DND-41 (cell line): Measurements from ENCODE around the gene ZC3H7A.

ENCODE experiments used
- ATAC-seq: fragments of 200-7000 bp; cut with Tn5 transposase; 3 replicates; pipeline ENCODE4 v1.9.1; 2021; ENCODE audit warnings: low read depth; ENCODE audit not compliant: insufficient read depth
- DNase-seq: peaks from one replicate; pipeline ENCODE4 v3.0.0-alpha.2; 2020
- H2AFZ ChIP-seq: 2 replicates; pipeline ENCODE4 v1.6.0; 2012; ENCODE audit warnings: low read depth, low read length
- H3K27ac ChIP-seq: 2 replicates; pipeline ENCODE4 v1.5.1; 2012; ENCODE audit warnings: low read length, inconsistent platforms
- H3K27me3 ChIP-seq: fragments of 200-600 bp; sonication (generic); 2 replicates; pipeline ENCODE4 v1.6.0; 2012; ENCODE audit warnings: low read length, mild to moderate bottlenecking, inconsistent platforms; ENCODE audit not compliant: insufficient read depth, poor library complexity
- H3K36me3 ChIP-seq: 2 replicates; pipeline ENCODE4 v1.5.1; 2012; ENCODE audit warnings: low read length, inconsistent platforms; ENCODE audit not compliant: insufficient read depth
- H3K4me1 ChIP-seq: 2 replicates; pipeline ENCODE4 v1.5.1; 2012; ENCODE audit warnings: mild to moderate bottlenecking, low read length; ENCODE audit not compliant: insufficient read depth
- H3K4me2 ChIP-seq: 2 replicates; pipeline ENCODE4 v1.6.0; 2012; ENCODE audit warnings: mild to moderate bottlenecking, moderate library complexity, low read length, inconsistent platforms; ENCODE audit not compliant: insufficient read depth
- H3K4me3 ChIP-seq, 2 experiments: fragments of 200-600 bp in 1 of 2; shearing (Covaris generic) in 1 of 2; 2 replicates each; pipeline ENCODE4 v1.5.1; 2012 to 2016; ENCODE audit warnings: inconsistent platforms in 2 of 2, low read length in 2 of 2, mild to moderate bottlenecking in 2 of 2, low read depth in 1 of 2, moderate library complexity in 1 of 2
- H3K79me2 ChIP-seq: 2 replicates; pipeline ENCODE4 v1.6.0; 2012; ENCODE audit warnings: low read length, inconsistent platforms; ENCODE audit not compliant: insufficient read depth
- H3K9ac ChIP-seq: 2 replicates; pipeline ENCODE4 v1.6.0; 2012; ENCODE audit warnings: low read depth, mild to moderate bottlenecking, inconsistent platforms, low read length, moderate library complexity
- H3K9me3 ChIP-seq: 2 replicates; pipeline ENCODE4 v1.5.1; 2012; ENCODE audit warnings: low read length, moderate library complexity, mild to moderate bottlenecking, inconsistent platforms; ENCODE audit not compliant: insufficient read depth, severe bottlenecking
- H4K20me1 ChIP-seq: 2 replicates; pipeline ENCODE4 v1.6.0; 2012; ENCODE audit warnings: low read length; ENCODE audit not compliant: insufficient read depth
- CTCF ChIP-seq: IDR thresholded peaks from 2 replicates; pipeline ENCODE4 v1.5.1; 2012; ENCODE audit warnings: borderline replicate concordance, low read length, moderate library complexity, mild to moderate bottlenecking; ENCODE audit not compliant: poor library complexity, severe bottlenecking; ENCODE audit errors: extremely low read depth
- EZH2 ChIP-seq: IDR thresholded peaks from 3 replicates; pipeline ENCODE4 v1.6.1; 2012; ENCODE audit warnings: borderline replicate concordance, low read depth, mild to moderate bottlenecking, moderate library complexity, low read length, inconsistent platforms; ENCODE audit not compliant: severe bottlenecking

ZC3H7A gene

DNA sequence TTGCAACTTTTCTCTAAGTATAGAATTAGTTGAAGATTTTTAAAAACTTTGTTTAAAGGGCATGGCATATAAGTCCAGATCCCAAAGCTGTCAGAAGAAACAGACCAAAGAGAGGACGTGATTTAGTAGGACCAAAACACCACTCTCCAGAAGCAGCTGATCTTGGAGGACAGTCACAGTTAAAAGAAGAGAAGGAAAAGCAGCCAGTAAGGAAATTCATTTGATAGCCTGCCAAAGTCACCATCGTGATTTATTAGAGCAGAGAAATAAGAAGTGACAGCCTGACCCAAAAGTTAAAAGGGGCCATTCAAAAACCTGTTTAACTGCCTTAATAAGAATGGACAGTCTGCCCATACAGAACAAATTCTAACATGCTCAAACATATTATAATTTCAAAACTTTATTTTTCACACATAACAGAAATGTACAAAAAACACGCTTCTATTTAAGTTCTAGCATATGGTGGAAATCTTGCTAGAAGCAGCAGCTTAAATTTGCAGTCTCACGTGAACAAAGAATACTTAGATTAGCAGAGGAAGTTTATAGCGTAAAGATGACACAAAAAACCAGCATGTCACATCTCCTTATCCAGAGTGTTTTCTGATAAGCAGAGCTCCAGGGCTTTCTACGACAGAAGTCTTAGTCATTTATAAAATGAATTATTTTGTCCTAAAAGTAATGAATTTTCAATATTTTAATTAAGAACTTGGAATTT lies 91.6 kb downstream of the ZC3H7A start:
- DNase-seq, result no peak
- no peak overlapping the region for H3K4me2 ChIP-seq

More for the DNA sequence above, 91.6 kb downstream of the ZC3H7A start:
- H3K79me2 ChIP-seq, result peaks cover 7% of the 10 kb centered on the region
- H3K27ac ChIP-seq, result no peak overlapping the region
- H3K9ac ChIP-seq, result no peak overlapping the region
- H3K27me3 ChIP-seq, result no peaks in the 10 kb centered on the region
- no peaks in the 10 kb centered on the region for H3K4me1 ChIP-seq
- H3K36me3 ChIP-seq, result peaks cover 40% of the 10 kb centered on the region
- H2AFZ ChIP-seq, result no peak overlapping the region
- H3K9me3 ChIP-seq, result no peaks in the 10 kb centered on the region
- H3K4me3 ChIP-seq, result no peak overlapping the region
- no peak for ATAC-seq
- H4K20me1 ChIP-seq, result 0 out of 2 replicates have a peak, but pooled peaks cover 4% of the 10 kb centered on the region
- TF ChIP-seq CTCF, result no peak
- TF ChIP-seq EZH2, result no peak
